SH-SY5Y (cell line): ENCODE results near the gene CACTIN.

Experiments
- GATA2 ChIP-seq: IDR thresholded peaks from 2 replicates; pipeline ENCODE4 v1.6.1; 2011; ENCODE audit warnings: mild to moderate bottlenecking, low read depth, low read length
- GATA3 ChIP-seq: IDR thresholded peaks from 2 replicates; pipeline ENCODE4 v1.6.1; 2011; ENCODE audit warnings: low read depth, mild to moderate bottlenecking, low read length, moderate library complexity

DNA sequence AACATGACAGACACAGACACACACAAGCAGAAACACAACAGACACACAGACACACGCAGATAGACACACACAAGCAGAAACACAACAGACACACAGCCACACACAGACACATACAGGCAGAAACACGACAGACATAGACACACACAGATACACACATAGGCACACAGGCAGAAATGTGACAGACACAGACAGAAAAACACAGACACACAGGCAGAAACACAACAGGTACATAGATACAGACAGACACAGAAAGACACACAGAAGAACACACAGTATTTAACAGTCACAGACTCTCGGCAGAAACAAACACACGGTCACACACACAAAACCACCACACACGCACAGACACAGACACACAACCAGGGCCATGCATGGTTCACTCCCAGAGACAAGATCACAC is 20.8 kb downstream of the CACTIN start:
- TF ChIP-seq GATA2 (no peak), GATA3 (no peak)
